CD4-positive, alpha-beta T cell treated with Interleukin-10 for 1 hour (primary cell): ENCODE measurements around the gene MAP10.

ENCODE experiments used
- DNase-seq: peaks from one replicate; pipeline ENCODE4 v3.0.0-alpha.2; 2020

MAP10 gene

DNA sequence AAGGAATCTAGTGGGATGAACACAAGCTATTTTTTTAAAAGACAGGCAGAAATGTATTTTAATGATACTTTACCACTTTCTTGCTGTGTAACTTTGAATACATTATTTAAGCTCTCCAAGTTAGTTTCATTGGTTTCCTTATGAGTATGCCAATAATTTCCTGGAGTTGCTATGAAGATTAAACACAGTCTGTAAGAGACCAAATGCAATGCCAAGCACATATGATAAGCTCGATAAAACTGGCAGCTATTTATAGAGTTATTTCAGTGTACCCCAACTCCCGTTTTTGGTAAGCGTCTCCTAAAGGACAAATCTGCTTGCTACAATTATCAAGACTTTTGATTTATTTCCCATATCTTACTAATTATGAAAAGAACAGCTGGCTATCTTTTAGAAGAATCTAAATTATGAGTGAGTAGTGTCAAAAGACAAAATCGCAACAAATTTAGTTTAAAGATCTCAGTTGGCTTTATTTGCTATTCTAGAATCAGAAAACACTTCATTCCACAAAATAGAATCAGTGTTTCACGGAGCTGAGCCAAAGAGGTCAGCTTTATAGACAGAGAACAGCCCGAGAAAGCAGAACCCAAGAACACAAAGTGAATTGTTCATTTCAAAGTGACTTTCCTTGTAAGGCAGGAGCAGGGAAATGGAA is 7.2 kb upstream of the MAP10 start:
- no peak for DNase-seq

DNA sequence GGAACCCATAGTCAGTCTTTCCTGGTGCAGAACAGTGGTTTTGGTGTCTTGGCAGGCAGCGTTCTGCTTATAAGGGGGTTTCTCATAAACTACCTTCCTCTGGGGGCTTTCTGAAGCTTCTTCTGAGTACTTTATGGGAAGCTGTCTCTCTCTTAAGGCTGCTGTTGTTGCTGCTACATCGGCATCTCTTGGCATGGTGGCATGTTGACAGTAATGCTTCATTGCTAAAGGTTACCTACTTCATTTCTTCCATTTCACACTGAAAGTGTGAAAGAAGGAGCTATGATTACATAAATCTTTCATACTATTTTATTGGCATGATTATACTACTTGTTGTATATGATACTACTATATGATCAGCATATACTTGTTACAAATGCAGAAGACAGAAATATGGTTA is 6.3 kb upstream of the MAP10 start:
- DNase-seq: no peak

DNA sequence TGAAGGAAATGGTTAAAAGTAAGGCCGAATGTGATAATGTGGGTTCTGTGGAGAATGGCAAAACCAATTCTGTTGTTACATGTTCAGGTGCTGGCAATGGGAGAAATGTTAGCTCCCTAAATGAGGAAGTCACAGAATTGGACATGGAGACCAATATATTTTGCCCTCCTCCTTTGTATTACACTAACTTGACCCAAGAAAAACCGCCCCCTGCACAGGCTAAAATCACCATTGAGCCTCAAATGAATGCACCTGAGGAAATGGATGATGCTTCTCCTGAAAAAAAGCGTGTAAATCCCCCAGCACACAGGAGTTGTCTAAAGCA is 932 bp downstream of the MAP10 start:
- DNase-seq: no peak

DNA sequence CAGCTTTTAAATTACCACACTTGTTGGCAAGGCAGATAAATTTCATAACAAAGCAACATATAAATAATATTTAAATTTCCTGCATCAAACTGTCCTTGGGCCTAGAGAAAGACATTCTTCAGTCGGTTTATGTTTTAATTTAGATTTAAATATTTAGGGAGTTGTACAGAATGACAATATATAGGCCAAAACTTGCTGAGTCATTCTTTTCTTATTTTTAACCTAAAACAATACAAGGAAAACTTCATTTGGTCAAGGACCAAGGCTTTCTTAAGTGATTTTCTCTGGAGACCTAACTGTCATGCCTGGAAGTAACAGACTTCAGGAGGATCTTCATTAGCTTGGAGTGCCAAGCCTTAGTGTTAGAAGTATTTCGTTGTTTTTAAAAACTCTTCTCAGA is 5.6 kb downstream of the MAP10 start:
- no peak for DNase-seq

DNA sequence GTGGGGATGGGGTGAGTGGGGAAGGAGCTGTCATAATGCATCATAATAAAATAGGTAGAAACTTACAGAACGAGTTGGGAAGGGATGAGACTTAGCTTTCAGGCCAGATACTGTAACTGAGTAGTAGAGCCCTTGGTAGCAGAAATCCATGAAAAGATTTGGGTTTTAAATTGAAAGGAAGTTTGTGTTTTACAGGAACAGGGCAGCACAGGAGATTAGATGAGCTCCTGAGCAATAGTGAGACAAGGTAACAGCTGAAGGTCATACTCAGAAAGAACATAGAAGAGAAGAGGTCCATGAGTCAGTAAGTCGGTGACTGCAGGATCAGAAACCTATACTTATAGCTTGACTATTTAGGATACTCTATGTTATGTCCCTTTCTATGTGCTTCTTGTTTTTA is 7.3 kb downstream of the MAP10 start:
- no peak for DNase-seq

DNA sequence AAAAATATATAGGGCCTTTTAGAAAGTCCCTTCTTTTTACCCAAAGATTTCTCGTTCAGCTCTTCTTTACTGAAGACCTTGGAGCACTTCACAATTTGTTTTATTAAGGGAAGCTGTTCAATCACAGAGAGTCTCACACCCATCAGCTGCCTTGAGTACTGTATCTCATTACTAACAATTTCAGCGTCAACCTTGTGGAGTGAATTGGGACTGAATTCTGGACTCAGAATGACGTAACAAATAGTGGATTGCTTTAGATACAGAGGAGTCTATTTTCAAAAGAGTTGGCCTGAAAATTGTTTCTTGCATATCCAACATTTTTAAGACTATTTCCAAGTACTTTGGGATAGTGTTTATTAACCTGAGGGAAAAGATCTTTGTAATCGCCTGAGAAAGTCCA is 7.9 kb downstream of the MAP10 start:
- DNase-seq: no peak

DNA sequence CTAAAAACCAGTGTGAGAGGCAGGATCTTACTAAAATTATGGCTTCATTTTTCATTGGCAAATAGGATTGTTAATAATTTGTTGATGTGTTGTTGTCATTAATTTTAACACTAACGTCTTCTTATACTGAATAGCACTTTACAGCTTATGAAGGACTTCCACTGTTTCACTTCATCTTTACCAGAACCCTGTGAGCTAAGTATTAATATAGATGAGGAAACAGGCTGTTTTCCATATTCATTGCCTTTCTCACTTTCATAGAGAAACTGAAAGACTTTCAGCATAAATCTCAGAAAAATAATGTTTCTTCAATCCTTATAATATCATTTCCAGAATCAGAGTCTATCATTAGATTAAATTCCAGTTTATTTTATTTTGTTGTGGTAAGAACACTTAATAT is 8.5 kb downstream of the MAP10 start:
- no peak for DNase-seq

DNA sequence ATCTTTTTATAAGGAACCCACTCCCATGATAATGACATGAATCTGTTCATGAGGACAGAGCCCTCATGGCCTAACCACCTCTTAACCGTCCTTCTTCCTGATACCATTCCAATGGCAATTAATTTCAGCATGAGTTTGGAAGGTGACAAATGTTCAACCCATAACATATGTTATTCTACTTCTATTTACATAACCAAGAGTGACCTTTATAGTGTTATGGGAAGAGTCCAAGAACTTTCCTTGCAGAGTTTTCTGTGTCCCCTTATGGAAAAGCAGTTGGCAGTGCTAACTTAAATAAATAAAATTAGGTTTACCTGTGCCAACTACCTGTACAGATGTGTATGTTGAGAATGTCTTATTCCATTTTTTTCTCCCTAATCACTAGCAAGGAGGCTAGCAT is 11.1 kb downstream of the MAP10 start:
- DNase-seq: no peak

DNA sequence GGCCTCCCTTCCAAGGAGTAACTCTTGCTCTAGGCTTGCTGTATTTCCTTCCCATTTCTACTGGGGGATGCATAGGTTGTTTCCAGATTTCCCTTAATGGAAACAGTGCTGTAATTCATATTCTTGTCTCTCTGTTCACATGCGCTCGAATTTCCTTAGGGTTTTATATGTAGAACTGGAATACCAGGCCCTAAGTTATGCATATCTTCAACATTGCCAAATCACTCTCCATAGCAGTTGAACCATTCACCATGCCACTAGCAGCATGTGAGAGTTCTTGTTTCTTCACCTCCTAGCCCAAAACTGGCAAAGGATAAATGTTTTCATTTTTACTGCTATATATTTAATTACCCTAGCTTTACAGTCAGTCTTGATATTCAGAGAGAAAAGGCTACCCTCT is 12.8 kb downstream of the MAP10 start:
- DNase-seq: no peak

DNA sequence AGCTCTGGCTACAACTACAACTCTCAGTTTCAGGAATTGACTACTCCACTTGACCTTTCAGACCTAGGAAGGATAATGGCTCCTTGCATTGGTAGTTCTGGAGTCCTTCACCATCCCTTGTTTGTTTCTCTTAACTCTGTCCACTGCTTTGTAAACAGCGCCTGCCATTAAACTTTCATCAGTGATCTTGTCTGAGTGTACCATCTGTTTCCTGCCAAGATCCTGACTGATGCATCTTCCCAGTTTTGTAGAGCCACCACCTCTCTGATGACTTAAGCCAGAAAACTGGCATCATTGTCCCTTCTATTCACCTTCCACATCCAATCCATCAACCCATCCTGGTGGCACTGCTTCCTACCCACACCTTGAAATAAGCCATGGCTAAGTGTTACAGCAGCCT is 15.2 kb downstream of the MAP10 start:
- DNase-seq: no peak

DNA sequence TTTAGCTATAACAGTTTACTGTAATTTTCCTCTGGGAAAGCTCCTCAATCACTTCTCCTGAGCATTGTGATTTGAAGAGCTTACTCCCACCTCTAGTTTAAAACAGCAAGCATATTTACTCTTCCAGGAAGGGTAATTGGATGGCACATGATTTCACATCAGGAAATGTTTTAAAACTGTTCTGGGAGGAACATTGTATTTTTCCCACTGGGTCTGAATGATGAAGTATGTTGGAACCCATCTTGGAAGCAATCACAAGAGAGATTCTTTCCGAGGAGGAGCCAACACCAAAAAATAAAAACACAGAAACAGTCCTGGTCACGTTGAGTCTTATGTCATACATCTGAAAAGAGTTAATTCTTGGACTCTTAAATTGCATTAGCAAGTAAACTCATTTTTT is 17.3 kb downstream of the MAP10 start:
- DNase-seq: no peak

DNA sequence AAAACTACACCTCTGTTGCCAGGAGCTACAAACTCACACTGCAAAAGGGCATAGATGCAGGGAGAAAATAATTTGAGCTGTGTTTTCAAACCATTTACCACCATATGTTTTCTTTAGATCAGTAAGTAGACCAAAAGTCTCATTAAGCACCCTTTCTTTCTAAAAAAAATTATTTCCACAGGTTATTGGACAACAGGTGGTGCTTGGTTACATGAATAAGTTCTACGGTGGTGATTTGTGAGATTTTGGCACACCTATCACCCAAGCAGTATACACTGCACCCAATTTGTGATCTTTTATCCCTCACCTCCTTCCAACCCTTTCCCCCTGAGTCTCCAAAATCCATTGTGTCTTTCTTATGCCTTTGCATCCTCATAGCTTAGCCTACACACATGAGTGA is 21.1 kb downstream of the MAP10 start:
- DNase-seq: no peak

DNA sequence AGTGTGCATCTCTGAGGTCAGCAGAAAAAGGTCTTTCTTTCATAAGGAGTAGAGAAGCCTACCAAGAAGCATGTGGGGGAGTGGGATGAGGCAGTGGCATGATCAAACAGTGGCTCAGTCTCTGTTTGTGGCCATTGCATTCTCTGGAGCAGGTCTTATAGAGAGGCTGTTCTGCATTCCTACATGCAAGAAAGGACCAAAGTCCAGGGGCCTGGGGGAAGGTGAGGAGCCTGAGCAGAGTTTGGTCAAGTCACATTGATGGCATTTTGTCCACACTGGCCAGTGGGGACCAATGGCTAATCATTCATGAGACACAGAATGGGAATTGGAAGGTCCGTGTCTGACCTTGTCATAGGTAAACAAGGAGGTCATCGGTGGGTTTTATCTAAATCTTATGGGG is 25.4 kb downstream of the MAP10 start:
- no peak for DNase-seq

DNA sequence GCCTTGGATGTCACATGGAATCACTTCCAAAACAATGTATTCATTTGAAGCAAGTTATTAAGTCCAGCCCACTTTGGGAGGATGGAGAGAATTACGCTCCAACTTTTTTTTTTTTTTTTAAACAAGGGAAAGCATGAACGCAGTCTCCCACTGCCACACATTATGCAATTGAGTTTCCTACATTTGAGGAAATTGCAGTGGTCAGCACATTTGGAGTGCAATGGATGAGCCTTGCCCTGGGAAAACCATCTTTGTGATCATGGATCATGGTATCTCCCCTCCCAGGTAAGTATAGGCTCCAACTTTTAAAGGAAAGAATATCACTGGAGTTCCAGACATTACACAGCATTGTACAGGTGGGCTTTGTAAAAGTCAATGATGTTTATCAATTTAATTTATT is 26.7 kb downstream of the MAP10 start:
- DNase-seq: no peak

DNA sequence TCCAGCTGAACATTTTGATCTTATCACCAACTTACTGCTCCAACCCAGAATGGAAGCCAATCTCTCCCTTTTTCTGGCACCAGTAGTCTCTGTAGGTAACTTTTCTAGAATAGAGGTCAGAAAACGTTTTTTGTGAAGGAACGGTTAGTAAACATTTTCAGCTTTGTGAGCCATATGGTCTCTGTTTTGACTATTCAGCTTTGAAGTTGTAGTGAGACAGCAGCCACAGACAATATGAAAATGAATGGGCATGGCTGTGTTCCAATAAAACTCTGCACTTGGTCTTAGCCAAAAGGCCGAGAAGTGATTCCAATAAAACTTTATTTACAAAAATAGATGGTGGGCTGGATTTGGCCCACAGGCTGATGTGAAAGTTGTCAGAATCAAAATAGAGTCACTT is 28.9 kb downstream of the MAP10 start:
- no peak for DNase-seq

DNA sequence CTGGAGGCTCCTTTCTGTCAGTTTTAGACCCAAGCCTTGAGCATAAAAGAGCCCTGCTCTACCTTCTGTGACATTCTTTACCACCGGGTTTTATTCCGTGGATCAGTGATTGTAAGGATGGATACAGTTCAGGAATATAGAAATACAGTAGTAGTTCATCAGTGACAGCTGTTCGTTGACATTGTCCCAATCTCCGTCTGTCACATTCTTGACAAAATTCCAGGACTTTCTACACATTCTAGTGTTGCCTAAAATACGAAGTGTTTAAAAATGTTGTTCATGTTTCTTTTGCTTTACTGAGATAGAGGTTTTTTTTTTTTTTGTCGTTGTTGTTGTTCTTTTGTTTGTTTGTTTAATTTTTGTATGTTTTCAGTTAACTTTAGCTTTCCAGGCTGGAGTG is 29.9 kb downstream of the MAP10 start:
- no peak for DNase-seq

DNA sequence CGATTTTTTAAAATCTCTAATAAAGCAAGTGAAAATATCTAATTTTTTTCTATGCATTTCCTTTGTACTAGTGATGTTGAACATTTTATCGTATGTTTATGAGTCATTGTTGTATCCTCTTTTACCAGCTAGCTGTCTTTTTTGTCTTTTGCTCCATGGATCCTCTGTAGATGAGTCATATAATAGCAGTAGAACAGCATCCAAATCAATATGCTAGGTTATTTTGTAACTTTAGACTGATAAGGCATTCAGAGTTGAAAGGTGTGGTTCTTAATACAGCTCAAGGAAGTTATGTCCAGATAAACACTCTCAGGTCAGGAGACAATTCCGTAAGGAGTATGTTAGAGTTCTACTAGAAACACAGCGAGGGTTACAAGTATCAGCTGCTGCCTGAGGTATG is 31.9 kb downstream of the MAP10 start:
- no peak for DNase-seq

DNA sequence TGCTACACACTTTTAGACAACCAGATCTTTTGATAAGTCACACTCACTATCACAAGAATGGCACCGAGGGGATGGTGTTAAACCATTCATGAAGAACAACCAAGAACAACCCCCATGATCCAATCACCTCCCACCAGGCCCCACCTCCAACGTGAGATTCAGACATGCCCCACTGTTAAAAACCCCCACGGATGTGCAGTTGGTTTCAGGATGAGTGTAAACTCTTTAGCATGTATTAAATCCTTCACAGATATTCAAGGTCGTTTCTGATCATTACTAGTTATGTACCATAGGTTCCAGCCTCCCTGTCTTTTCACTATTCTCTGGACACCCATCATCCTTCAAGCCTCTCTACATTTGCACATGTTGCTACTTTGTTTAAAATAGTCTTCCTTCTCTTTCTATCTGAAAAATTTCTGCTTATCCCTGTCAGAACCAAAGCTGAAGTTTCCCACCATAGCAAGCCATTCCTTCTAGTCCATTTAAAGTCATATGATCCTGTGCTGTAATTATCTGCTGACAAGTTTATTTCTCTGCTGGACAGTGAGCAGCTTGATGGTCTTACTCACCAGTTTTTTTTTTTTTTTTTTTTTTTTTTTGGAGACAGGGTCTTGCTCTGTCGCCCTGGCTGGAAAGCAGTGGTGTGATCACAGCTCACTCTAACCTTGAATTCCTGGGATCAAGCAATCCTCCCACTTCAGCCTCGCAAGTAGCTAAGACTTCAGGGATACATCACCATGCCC is 36.8 kb downstream of the MAP10 start:
- no peak for DNase-seq

DNA sequence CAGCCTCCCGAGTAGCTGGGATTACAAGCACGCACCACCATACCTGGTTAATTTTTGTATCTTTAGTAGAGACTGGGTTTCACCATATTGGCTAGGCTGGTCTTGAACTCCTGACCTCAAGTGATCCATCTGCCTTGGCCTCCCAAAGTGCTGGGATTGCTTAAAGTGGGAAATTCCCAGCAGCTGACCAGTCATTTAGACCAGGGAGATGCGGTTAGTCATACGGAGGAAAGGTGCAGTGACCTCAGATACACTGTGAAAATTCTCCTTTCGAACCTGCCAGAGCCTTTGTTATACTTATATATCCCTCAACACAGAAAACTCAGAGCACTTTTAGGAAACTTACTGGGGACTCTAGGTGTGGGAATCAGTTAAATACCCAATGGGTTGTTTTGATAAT is 39.6 kb downstream of the MAP10 start:
- no peak for DNase-seq

DNA sequence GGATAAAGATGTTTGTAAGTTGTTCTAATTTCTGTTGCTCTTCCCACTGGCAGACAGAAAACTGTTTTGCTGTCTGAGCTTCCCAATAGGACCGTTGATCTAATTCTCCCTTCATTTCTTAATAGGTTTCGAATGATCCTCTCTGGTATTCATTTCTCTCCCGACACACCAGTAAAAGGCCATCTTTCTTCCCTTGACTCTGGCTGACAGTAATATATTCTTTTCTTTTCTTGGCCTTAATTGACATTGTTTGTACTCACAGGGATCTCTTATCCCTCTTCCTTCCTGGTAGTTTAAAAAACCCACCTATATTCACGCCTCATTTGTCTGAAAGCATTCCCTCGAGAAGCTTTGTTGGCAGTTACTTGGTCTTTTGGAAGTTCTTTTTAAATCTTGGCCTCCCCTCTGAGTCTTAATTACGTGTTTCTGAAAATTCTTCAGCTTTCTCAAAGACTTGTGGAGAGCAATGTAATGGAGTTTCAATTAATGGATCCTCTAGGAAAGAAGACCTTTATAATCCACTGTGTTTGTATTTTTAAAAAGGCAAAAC is 40.3 kb downstream of the MAP10 start:
- no peak for DNase-seq

DNA sequence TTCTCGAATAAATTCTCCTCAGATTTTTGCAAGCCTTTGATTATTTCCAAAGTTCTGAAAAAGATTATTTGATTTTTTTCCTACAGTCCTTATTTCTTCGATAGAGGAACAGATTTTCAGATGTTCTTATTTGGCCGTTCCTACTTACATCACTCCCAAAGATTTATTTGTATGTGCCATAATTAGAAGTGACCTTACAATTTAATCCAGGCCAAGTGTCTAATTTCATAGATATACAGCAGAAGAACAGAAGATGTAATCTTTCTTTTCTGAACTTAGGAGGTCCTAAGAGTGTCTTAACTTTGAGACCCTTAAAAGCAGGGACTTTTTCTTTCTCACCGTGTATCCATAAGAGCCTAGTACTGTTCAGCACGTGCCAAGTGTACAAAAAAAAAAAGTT is 46.3 kb downstream of the MAP10 start:
- no peak for DNase-seq

DNA sequence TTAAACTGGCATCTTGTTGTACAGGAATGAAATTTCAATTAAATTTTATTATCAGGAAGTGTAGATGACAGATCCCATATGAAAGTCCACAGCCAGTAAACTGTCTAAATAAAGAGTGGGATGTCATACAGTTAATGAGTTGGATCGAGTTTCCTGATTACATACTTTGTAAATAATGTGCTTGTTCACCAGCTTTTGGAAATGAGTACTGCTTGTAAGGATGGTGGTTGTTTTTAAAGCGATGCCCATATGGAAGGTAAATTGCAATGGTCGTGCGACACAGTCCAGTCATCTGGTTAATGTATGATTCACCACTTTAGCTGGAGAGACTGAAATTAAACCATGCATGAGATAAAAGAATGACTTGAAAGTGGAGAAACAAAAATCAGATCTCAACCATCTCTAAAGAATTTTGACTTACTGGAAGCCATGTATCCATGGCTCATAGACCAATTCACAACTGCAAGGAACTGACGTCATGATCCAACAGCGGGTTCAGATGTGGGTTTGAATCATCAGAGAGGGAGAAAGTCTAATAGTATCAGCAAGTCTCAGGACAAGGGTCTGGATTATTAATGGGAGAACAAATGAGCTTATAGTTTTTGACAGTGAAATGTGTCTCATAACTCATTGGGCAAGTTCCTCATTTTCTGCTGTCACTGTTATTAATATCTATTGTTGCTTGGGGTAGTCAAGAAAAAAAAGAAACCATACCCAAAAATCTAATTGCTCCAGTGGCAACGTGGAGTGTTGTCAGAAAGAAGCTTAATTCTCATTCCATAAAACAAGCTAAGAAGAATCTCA is 49.0 kb downstream of the MAP10 start:
- no peak for DNase-seq

DNA sequence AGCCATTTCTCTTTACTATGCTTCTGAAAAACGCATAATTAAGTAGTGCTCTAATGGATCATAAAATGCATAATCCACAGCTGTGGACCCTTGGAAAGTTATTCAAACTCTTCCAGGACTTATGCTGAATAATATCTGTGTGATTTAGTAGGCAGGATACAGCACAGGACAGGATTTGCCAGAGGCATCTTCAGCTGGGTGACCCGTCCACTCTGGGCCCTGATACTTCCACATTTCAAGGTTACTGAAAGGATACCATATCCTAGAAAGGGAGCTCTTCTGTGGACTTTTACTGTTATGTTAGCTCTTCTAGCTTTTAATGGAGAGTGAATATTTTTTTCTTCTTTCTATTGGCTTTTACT is 49.6 kb downstream of the MAP10 start:
- DNase-seq: no peak

DNA sequence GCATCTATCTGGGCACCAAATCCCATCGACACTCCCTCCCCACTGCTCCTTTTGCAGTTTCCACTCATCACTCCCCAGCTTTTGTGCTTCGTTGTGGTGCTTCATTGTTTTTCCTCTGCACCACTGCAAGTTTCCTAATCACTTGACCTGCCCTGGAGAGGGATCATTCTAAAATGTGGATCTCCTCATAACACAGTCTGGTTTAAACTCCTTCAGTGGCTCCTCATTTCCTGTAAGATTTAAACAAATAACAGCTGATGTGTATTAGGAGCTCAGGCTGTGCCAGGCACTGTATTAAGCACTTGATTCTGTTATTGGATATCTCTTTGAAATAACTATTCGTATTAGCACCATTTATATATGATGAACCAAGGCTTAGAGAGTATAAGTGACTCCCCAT is 51.3 kb downstream of the MAP10 start:
- no peak for DNase-seq
